Amygdala (tissue), 56 donors: ENCODE measurements around the gene SPIRE1.

Source experiments
- DNase-seq, 56 donors: peaks; one replicate each; lab custom pipeline; 2025; lab: John Stamatoyannopoulos, UW

SPIRE1 gene

DNA sequence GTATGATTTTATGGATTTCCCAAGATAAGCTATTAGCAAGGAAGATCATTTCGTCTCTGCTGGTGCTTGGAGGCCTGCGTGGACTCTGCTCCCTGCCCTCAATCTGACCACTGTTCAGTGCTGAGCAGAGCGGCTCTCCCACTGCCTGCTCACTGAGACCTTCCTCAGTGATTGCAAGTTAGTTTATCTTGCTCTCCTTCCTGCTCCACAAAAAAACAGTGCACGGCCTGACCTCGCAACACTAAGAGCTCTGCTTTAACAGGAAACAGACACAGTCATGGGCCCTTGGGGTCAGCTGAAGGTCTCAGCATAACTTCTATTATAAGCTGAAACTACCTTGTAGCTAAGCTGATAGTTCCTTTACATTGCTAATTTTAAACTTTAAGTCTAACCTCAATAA, 197.0 kb downstream of the SPIRE1 start:
- DNase-seq: no peak

DNA sequence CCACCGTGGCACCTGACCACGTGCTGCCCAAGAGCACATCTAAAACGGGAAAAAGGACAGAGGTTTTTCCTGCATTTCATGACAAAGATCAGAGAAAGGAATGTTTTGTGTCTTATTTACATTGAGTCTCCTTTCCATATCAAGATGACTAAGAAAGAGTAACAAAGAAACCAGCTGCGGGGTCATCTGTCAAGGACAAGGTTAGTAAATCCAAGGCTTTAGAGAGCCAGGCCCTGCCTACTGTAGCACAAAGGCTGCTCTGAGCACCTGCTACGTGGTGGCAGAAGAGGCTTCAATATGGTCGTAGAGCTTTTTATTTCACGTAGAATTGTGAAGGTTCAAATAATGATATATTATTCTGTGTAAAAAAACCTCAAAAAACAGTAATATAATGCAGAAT, 199.1 kb downstream of the SPIRE1 start:
- no peak for DNase-seq

DNA sequence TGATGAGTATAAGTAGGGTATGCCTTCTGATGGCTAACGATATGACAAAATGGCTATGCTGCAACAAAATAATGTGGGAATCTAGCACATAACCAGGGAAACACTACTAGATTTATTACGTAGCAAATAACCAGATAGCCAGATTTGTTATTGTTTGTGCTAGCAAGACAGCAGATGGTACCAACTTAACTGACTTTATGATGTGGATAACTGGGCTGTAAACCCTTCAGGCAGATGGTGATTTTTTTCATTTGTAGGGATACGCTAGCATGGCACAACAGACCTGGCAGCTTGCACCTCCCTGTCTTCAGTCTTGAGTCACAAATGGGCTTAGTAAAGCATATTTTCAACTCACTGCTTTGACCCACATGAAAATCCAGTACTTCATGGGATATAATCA, 201.5 kb downstream of the SPIRE1 start:
- no peak for DNase-seq

DNA sequence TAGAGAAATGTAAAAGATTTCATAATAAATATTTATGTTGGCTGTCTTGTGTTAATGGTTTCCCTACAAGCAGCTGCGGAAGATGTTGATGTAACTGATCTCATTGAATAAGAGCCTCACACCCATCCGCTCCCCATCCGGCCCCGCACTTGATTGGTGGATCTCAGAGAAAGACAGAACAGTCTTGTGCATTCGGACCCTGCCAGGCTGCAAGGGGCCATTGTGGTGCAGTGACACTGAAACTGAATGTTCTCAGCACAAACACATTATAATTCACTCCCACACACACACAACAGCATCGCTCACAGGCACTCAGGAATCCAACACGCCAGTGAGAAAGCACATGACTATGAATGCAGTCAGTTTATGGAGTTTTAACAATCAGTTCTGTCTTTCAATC, 202.4 kb downstream of the SPIRE1 start:
- peak; percentile 11 to 98 (median 86) for DNase-seq

DNA sequence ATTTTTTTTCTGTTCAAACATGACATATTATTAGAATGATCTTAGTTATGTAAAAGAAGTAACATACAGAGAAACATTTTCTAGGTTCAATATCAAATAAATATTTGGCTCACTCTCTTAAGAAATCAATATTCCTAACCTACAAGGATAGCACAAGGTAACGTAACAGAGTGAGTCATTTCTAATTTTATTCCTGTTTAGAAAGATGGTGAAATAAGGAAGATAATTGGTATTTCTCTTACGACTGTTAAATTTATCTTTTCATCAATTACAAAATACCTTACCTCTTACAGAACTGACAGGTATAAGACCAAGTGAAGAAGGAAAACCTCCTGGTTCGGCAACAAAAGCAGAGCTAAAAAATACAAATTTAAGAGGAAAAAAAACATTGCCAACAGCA, 205.1 kb downstream of the SPIRE1 start:
- DNase-seq: no peak

DNA sequence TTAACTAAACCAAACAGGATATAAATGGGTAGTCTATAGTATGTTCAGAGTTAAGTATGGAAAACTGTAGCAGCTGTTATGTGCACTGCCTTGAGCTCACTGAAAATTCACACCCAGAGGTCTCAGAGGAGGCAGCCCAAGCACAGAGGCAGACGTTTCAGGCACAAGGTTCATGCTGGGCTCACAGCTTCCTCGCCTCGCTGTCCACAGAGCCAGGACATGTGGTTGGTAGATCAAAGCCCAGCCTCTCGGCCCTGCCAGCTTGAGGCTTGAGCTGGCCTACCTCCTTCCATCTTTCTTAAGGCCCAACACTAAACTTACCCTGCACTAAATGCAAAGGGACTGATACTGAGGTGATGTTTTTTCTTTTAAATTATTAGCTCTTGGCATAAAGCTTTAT, 206.5 kb downstream of the SPIRE1 start:
- DNase-seq: no peak

DNA sequence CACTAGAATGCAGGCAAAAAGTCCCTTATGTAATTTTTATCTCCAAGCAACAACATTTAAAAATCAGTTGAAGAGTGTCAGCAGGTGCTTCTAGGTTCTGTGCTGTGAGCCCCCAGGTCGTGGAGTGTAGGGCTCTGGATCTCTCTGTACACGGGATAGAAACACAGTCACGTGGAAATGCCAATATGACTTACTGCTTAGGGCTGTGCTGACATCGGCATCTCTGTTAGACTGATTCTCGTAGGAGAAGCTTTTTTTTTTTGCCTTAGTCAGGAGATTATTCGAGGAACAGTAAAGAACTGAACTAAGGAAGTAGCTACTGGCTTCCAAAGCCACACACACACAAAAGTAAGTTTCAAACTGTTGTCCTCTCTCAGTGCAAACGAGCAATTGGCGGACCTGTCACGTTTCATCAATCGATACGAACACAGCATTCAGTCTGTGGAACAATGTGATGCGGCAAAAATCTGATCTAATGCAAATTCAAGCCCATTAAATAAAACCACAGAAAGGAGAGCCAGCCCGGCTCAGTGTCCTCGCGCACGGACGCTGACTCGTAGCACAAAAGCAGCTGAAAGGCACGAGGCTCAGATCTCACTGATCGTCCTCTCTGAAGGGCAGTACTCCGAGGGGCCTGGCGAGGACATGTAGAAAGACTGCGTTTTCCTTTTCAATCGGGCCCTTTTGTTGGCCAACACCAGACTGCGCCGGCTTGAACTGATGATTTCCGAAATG, 208.7 kb downstream of the SPIRE1 start:
- peak in 2 of 56 donors; percentile 4 to 21 for DNase-seq

DNA sequence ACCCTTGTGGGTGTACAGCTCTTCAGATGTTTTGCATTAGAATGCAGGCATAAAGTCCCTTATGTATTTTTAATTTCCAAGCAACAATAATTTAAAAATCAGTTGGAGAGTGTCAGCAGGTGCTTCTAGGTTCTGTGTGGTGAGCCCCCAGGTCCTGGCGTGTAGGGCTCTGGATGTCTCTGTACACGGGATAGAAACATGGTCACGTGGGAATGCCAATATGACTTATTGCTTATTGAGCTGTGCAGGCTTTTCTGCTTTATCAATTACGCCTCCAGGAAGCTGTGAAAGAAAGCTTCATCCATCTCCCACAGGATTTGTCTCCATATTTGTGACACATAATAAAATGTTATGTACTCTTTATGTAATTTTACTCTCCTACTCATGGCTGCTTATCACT, 212.4 kb downstream of the SPIRE1 start:
- no peak for DNase-seq

DNA sequence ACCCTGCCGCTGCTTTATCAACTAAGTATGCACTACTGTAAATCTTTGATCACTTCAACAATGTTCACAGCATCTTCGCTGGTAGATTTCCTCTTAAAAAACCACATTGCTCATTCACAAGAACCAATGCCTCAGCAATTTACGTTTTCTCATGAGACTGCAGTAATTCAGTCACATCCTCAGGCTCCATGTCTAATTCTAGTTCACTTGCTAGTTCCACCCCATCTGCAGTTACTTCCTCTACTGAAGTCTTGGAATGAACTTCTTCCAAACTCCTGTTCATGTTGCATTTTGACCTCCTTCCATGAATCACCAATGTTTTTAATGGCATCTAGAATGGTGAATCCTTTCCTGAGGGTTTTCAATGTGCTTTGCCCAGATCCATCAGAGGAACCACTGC, 214.4 kb downstream of the SPIRE1 start:
- no peak for DNase-seq

DNA sequence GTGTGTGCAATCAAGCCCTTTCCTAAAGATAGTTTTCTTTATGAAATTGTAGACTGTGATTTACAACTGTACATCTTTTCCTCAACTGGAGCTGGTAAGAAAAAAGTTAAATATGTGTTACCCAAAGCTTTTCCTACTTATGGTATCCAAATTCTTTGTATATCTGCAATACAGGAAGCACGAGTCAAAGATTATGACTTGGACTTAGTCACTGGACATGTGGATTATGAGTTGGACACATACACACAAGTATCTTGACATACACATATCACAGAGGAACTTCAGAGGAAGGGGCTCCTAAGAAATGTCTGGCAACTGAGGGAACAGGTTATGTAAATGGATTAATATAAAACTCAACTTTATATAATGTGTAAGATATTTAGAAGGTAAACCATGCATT, 215.0 kb downstream of the SPIRE1 start:
- no peak for DNase-seq

DNA sequence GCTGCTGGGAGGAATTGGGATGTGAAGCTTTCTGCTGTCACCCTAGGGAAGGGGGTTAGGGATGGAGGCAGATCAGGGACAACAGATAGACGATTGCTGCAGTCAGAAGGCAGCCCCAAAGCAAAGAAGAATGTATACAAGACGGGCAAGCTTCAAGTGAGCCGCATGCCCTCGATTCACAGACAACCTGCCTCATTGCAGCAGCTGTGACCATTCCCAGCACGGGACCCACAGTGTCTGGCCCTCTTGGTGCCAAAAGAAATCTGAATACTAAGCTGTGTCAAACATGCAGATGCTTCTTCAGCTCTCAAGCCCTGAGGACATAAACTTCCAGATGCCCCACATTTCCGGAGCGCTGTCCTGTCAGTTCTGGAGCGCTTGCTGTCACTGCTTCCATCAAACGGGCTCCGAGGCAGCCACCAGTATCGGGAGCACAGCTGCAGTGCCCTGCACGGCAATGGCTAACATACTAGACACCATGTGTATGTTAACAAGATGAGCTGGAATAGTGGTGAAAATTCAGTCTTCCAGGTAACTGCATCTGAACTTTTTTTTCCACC, 216.4 kb downstream of the SPIRE1 start:
- no peak for DNase-seq

DNA sequence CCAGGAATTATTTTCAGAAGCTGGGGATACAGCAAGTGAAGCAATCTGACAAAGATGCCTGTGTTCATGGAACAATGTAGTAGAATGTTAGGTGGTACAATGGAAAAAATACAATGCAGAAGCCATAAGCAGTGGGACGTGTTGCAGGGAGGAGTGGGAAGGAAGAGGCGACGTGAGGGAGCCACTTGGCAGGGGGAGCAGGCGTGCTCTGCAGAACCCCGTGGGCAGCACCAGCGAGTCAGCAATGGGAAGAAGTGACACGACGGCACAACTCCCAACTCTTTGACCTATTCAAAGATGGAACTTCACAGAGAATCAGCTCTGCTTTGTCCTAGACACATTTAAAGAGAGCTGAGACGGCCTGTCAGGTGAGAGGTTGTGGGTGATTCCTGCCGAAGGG, 219.7 kb downstream of the SPIRE1 start:
- no peak for DNase-seq

DNA sequence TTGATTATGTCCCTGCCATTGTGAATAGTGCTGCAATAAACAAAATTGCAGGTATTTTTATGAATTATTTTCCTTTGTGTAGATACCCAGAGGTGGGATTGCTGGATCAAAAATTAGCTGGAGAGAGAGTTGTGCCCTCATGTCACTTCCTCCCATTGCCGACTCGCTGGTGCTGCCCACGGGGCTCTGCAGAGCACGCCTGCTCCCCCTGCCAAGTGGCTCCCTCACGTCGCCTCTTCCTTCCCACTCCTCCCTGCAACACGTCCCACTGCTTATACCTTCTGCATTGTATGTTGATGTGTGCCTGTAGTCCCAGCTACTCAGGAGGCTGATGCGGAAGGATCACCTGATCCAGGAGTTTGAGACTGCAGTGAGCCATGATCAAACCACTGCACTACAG, 222.0 kb downstream of the SPIRE1 start:
- no peak for DNase-seq

DNA sequence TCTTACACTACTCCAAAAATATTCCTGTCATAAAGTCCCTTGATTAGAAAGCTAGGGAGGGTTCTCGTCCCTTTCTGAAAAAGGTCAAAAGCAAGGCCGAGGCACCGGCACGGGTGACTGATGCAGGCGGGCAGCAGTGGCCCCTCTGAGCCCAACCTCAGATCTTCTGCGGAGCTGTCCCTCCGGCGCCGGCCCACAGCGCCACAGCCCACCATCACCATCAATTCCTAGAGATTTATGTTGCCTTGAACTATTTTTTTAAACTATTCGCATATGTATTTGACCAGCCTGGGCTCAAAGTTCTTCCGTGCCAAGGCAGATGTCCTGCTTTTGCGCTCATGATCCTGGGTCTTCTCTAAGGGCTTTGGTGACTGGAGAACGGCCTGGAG, 223.4 kb downstream of the SPIRE1 start:
- no peak for DNase-seq

DNA sequence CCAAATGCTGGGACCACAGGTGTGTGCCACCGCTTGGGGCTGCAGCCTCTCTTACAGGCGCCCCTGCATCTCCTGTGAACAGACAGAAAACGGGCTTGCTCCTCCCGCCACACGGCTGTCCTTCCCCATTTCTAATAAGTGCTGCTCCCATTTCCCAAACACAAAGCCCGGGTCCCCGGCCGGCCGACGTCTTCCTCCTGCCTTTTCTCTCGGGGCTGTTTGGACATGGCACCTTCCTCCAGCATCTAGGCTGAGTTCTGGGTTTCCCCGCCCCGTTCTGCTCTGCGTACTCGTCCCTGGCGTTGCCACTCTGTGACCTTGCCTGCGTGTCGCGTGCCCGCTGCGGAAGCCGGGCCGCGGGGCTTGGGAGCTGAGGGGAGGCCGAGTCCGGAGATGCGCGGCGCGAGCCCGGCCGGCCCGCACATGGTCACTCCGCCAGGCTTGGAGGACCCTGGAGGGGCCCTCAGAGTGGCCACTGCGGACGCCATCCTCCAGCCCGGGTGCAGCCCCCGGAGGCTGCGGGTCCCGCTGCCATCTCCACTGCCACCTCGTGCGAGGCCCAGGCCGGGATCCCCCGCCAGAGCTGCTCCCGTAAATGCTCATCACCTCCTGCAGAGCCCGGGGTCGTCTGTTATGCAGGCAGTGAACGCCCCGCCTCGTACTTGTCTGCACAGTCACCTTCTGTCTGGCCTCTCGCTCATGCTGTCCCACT, 223.9 kb downstream of the SPIRE1 start:
- DNase-seq: no peak

DNA sequence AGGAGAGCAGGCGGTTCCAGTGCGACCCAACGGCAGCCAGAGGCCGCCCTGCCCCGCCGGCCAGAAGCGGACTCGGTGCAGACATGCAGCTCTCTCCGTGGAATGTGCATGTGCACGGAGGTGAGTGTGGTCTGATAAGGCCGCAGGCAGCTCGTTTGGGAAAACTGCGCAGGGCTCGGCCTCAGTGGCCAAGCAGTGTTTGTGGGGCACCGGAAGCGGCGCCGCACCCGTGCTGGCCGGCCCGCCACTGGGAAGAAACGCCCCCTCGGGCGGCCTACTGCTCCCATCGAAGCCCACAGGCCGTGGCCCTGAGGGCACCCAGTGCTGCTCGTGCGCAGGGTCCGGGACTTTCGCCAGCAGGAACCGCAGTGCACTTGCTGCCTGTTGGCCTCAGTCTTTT, 225.0 kb downstream of the SPIRE1 start:
- no peak for DNase-seq

DNA sequence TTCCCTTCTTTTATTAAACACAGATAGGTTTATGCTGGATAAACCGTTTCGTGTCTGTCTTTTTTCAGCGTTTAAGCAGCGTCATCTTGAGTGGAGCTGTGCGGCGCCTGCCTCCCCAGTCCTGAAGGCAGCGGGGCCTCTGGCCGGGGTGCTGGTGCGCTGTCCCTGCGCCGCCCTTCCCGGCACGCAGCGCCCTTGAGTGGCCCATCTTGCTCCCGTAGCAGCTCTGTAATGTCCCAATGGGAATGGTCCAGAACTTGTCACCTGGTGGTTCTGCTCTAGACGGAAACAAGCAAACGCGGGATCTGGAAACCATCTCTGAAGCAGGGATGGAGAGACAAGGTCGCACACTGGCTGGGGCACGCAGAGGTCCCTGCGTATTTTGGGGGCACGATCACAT, 225.7 kb downstream of the SPIRE1 start:
- no peak for DNase-seq

DNA sequence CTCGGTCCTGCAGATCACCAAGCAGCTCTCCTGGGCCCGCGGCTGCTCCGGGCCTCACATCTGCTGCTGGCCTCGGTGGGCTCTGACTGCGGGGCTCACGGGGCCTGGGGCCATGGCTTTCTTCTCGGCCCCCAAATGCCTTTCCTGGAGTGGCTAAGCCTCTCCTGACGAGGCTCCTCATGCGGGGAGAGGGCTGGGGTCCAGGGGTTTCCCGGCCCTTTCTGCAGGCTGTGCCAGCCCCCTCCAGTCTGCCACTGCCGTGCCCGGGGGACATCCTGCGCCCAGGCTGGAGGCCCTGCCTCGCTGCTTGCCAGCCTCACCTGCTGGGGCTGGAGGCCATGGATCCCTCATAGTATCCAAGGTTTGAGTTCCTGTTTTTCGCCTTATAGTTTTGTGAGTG, 226.3 kb downstream of the SPIRE1 start:
- DNase-seq: no peak

DNA sequence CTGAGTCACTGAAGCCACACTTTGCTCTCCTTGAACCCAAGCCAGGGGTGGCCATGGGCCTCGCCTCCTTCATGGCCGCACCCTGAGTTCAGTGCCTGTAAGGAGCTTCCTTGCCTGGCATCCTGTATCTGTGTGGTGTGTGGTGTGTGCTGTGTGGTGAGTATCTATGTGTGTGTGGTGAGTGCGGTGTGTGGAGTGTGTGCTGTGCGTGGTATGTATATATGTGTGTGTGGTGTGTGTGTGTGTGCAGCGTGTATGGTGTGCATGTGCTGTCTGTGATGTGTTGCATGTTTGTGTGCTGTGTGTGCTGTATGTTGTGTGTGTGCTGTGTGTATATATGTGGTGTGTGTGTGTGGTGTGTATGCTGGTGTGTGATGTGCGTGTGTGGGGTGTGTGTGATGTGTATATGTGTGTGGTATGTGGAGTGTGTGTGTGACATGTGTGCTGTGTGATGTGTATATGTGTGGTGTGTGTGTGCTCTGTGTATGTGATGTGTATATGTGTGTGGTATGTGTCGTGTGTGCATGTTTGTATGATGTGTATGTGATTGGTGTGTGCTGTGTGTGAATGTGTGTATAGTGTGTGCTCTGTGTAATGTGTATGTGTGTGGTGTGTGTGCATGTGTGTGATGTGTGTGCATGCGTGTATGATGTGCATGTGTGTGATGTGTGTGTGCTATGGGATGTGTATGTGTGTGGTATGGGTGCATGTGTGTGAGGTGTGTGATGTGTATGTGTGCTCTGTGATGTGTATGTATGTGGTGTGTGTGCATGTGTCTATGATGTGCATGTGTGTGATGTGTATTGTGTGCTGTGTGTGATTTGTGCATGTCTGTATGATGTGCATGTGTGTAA, 227.5 kb downstream of the SPIRE1 start:
- no peak for DNase-seq

DNA sequence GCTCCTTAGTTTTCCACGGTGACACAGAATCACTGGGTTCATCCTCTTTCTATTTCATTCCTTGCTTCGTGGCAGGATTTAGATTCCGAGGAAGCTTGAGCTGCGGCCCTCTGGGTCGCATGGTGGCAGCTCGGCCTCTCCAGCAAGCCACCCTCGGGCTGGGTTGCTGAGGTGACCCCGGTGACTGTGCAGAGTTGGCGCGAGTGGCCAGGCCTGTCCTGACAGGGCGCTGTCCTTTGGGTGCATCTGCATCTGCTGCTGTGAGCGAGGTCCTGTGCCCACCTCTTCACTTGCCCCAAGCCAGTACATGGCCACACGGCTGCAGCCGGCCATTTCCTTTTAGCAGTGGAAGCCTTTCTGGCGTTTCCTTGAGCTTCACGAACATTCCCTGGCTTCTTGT, 228.4 kb downstream of the SPIRE1 start:
- no peak for DNase-seq

DNA sequence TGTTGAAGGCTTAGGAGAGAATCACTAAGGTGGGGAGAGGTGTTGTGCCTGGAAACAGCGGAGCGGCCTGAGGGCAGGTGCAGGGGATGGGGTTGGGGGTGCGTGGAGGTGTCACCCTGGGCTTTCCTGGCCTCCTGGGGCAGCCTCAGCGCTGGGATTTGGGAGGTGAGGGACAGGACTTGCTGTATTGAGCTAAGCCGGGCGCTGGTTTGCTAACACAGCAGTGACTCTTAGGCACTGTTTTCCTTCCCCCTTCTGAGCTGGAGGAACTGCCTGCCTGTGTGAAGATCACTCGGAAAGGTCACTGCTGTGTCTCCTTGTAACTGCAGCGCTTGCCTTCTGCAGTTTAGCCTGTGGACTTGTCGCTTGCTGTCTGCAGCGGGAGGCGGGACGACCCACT, 229.0 kb downstream of the SPIRE1 start:
- no peak for DNase-seq
